HG02852 (cell line): ENCODE measurements around the gene TCEANC2.

ENCODE experiments used
- ATAC-seq: cut with Tn5 transposase; IDR thresholded peaks from one replicate; pipeline ENCODE4 v1.9.1; 2021; ENCODE audit warnings: mild to moderate bottlenecking, moderate library complexity; ENCODE audit not compliant: unreplicated experiment

Gene TCEANC2

DNA sequence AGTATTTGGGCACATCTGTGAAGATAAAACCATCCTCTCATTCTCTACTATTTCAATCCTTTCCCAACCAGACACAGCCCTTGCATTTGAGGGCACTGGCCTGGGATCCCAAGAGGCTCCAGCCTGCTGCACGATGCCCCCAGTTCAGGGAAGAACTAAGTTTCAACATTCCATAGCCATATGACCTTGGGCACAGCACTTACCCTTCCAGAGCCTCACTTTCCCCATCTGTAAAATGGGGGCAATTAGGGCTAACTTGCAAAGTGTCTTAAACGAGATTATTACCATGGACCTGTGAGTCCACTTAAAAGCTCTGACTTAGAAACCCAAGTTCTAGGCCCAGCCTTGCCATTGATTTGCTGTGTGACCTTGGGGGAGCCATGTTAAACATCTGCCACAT lies 76.5 kb downstream of the TCEANC2 start:
- ATAC-seq = no peak

DNA sequence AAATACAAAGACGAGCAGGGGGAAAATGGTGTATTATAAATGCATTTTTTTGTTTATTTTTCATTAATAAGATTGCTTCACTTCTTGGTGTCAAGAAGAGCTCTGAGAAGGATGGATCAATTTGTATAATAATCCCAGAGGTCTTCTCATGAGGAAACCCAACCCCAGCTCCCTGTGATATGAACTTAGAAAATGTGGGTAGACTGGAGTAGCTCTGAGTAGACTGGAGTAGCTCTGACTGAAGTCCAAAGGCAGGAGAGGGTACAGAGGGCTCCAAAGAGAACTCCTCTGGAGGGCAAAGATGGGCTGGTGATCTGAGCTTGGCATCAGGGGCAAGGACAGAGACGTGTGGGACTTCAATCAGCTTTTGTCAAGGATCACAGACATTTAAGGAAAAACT lies 78.0 kb downstream of the TCEANC2 start:
- no peak for ATAC-seq

DNA sequence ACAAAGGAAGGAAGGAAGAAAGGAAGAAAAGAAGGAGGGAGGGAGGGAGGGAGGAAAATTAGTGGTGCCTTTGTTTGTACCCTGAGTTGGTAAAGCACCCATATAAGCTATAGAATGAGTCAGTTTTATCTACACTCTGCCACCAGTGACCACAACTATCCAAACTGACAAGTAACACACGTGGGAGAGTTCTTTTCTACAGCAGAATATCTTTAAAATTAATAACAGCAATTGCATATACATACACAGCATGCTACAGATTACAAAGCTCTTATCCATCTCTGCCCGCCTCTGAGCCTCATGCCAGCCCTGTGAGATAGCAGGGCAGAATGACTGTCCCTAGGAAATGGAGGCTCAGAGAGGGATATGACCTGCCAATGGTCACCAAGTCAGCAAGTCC lies 79.1 kb downstream of the TCEANC2 start:
- no peak for ATAC-seq

DNA sequence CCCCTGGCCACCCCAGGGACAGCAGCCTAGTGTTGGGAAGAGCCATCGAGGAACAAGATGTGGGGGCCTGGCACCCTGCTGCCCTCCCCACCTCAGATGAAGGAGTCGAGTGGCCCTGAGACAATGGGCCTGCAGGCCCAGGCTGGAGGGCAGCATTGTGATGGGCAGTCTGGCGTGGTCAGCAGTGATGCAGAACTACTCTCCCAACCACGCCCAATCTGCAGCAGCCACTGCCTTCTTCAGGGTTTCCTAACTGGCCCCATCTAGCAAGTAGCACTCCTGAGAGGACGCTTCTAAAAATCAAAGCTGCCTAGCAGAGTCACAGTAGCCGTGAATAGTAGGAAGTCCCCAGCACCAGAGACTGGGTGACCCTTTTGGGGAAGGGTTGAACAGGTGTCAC lies 80.9 kb downstream of the TCEANC2 start:
- no peak for ATAC-seq

DNA sequence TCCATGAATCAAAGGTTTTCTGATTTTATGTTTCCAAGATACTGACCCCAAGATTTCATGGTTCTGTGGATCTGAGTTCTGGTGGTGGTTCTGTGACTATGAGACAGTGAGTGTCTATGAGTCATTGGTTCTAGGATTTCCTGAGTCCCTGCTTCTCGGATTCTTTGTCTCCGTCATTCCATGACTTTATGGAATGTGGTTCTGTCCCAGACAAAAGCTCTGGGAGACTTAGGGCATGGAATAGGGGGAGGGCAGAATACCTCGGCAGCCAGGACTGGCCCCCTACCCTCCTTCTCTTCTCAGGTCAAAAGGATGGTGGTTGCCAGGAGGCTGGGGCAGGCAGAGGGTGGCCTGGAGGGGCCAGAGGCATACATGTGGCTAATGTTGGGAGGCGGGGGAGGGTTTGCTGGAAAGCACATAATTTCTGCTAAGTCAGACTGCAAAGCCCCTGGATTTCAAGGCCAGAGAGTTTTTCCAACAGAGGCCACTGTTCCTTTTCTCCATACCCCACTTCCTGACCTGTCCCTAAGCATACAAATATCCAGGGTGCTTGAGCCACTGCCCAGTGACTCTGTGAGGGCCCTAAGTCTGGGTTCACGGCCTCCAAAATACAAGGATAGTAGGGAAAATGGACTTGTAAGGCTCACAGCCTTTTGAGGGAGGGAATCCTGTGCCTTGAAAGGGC lies 82.2 kb downstream of the TCEANC2 start:
- ATAC-seq = no peak

DNA sequence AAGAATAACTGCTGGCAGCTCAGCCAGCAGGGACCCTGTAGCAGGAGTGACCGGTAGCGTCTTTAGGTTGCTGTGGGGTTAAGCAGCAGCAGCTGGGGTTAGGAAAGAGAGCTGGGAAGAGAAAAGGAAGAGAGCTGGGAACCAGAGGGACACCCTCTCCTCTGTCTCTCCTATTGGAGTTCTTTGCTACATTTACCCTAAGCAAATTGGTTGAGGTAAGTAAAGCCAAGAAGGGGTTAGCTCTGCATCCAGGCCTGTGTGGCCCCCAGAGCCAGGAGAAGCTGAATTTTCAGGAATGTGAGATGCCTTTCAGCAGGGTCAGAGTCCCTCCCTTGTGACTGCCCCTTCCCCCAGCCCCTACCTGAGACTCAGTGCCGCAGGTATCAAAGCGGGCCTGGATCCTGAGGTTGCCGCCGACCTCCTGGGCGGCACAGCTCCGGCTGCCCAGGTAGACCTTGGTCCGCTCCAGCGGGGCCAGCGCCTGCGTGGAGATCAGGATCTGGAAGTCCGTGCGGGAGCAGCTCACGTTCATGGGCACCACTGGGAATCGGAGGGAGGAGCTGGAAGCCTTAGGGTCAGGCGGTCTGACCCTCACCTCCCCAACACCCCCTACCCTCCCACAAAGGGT lies 83.0 kb downstream of the TCEANC2 start:
- ATAC-seq = no peak

DNA sequence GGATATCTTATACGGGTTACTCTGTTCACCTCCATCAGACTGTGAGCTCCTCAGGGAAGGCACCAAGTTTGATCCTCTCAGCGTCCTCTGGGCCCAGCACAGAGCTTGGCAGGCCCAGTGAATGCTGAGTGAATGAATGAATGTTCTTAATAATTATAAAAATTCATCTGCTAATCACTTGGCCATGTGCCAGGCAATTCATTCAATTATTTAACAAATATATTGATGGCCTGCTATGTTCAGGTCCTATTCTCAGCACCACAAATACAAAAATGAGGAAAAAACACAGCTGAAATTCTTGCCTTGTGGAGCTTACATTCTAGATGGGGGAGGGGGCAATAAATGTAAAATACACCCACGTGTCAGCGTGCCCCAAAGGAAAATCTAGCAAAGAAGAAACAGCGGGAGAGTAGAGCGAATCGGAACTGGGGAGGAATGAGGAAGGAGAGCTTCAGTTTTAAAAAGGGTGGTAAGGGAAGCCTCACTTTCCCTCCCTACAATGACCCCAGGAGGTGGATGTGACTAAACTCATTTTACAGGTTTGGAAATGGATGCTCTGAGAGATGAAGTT lies 83.6 kb downstream of the TCEANC2 start:
- no peak for ATAC-seq

DNA sequence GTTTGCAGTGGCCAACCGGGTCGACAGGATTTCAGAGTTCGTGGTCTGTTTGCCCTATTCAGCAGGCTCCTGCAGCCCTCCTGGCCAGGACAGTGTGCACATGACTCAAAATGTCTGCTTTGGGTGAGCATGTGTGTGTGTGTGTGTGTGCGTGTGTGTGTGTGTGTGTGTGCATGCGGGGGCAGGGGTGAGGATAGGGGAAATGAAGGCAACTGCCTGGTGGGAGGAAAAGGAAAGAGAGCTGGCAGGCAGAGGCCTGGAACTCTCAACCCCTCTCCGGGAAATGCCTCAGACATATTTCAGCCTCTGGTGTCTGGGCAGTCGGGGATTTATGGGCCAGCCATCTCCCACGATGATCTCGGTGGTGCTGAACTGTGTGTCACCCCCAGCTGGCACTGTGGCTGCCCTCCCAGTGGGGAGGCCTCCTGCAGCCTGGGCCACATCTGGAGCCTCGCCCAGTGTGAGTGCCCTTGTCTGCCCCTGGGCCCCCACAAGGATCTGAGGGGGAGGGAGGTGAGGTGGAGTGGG lies 84.2 kb downstream of the TCEANC2 start:
- no peak for ATAC-seq

DNA sequence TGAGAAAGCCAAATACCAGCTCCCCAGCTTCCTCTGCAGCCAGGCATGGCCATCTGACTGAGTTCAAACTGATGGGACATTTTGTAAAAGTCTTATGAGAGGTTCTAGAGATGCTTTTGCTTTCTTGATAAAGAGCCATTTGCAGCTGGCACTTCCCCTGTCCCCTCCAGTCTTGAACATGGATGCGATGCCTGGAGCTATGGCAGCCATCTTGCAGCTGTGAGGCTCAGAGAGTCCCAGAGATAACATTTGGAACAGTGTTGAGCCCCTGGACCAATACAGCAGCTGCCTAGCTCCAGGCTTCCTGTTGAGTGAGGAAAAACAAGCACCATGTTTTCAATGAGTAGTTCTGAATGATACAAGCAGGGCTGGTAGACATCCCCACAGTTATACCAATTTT lies 85.6 kb downstream of the TCEANC2 start:
- ATAC-seq = no peak

DNA sequence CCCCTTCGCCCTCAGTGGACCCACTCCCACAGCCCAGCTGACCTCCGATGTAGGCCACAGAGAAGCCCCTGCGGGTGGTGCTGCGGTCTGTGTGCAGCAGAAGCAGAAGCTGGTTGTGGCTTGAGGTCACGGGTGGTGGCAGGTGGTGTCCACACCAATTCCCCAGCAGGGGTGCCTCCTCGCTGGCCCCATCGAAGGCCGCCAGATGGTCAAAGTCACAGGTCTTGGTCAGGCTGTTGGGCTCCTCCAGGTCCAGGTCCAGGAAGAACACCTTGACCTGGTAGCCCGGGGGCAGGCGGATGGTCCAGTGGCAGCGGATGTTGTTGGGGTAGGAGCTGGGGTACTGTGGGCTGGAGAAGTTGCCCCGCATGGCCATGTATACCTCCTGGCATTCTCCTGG lies 86.3 kb downstream of the TCEANC2 start:
- ATAC-seq = no peak

DNA sequence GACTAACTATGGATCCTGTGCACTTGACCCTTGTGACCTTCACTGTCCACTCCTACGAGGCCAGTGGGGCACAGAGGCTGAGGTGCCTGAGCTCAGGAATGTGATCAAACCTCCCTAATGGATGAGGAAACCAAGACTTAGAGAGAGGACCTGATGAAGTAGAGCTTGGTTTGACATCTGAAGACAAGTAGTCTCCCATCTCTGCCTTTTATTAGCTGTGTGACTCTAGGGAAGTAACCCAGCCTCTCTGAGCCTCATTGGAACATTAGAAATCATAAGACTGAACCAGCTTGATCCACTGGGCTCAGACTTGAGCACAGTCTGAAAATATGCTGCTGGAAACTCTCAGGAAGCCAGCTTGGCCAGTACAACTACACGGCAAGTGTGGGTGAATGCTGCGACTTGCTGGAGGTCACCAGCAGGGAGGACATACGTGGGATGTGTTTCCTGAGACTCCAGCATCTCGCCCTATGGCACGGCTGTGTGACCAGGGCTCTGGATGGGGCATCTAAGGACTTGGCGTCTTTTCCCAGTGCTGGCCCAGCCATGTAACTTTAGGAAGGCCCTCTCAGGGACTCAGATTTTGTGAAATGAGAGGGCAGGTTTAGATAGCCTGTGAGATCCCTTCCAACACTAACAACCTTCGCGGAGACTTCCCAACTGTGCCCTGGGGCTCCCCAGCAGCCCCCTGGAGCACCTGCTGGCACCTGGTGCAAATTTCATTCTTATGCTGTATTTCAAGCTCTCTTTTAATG lies 88.9 kb downstream of the TCEANC2 start:
- ATAC-seq = no peak

DNA sequence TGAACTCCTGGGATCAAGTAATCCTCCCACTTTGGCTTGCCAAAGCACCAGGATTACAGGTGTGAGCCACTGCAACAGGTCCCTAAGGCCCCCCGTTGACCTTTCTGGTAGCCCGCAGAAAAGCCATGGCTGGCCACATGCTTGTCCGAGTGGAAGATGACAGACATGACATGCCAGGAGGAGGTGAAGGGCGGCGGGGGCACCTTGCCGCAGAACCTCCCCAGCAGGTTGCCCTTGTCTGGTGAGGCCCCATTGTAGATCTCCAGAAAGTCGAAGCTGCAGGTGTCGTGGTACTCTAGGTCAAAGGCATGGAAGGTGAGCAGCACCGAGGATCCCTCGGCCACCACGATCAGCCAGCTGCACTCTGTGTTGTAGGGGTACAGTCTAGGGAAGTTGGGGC lies 91.0 kb downstream of the TCEANC2 start:
- no peak for ATAC-seq

DNA sequence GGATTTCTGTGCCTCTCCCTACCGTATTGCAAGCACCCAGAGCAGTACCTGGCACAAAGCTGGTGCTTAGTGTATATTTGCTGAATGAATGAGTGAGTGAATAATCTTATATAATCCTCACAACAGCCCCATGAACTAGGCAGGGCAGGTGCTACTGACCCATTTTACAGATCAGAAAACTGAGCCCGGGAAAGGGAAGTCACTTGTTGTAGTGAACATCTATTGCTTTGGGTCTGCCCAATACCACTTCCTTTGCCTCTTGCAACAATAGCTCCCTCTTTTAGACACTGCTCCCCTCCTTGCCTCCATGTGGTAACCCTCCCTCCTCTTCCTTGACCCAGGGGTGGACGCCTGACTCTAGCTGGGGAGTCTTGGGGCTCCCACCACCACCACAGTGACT lies 96.3 kb downstream of the TCEANC2 start:
- no peak for ATAC-seq

DNA sequence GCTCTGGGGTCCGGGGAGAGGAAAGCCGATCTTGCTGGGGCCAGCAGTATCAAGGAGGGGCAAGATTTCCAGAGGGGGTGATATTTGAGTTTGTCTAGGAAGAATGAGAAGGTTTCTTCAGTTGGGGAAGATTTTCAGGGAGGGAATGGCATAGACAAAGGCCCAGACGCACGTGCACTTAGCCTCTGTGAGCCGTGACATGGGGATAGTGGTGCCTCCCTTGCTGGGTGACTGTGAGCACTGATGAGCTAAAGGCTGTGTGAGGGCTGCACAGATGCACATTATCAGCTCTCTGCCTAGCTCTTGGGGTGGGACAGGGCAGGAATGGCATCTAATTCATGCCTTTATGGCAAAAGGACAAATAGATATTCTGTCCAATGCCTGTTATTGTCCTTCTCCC lies 97.6 kb downstream of the TCEANC2 start:
- no peak for ATAC-seq

DNA sequence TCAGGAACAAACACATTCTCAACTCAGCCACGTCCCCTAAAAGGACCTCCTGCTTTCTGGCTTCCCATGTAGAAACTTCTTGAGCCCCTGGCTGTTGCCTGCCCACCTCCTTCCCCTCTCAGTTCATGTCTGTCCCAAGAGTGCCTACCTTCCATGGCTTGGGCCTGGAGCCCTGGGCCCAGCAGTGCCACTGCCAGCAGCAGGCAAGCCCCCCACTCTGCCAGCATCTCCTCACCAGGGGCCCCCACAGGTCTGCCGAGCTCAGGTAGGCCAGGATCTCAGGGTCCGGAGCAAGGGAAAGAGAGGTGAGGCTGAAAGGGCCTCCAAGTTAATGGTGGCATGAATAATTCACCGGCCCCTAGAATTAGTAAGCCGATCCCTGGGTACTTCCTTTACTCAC lies 99.3 kb downstream of the TCEANC2 start, which contains the start of gene CDCP2:
Gene CDCP2 (minus strand): TSS at position 305 of the 400 bp plus-strand sequence. CDS start 78 bp downstream, at position 227.
- no peak for ATAC-seq

DNA sequence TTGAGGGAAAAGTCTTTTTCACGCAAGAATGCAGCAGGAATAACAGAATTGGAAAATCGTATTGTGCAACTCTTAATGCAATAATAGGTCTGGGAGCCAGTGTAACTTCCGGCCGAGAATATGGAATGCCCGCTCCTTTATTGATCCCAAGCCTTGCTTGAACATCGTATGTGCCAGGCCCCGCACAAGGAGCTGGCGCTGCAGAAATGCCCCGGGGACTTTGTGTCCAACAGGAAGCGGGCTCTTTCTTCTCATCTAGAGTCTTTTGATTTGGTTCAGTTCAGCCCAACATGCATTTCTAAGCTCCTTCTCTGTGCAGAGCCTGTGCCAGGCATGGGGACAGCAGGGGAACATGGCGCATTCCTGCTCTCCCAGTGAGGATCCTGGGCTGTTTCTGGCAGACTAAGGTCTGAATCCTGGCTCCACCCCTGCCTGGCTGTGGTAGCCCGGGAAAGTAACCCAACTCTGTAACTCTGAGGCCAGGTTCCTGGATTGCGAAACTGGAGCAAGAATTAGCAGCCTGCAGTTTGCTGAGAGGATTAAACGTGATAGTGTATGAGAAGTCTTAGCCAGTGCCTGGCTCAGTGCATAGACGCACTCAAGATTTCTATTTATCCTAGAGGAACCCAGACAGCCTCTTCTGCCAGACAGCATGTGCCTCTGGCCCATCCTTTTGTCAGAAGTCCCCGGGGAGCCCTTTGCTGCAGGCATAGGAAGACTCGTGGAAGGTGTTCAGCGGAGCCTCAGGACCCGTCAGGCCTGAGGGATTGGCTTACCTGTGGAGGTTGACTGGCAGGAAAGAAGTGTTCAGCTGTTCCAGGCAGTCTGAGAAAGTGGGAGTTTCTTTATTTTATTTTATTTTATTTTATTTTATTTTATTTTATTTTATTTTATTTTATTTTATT lies 100.4 kb downstream of the TCEANC2 start:
- no peak for ATAC-seq
